LNCaP clone FGC (cell line): Measurements from ENCODE around the gene NRCAM.
"Not testable (repeated sequence)": the region's sequence is repeated elsewhere in the genome, so short reads cannot be mapped to it uniquely, and the experiment has no call there.

Experiments used
- DNase-seq: peaks from one replicate; pipeline ENCODE4 v3.0.0-alpha.2; 2011; ENCODE audit warnings: low read depth
- H3K4me3 ChIP-seq: 2 replicates; pipeline ENCODE4 v1.5.1; 2011; ENCODE audit warnings: mild to moderate bottlenecking, low read depth, low read length, control low read depth
- TF ChIP-seq, protein P1 (sequence below): IDR thresholded peaks from 2 replicates; pipeline ENCODE4 v1.5.1; 2012; ENCODE audit warnings: mild to moderate bottlenecking; ENCODE audit not compliant: control insufficient read depth, insufficient read depth; ENCODE audit errors: extremely low read depth

NRCAM gene

DNA sequence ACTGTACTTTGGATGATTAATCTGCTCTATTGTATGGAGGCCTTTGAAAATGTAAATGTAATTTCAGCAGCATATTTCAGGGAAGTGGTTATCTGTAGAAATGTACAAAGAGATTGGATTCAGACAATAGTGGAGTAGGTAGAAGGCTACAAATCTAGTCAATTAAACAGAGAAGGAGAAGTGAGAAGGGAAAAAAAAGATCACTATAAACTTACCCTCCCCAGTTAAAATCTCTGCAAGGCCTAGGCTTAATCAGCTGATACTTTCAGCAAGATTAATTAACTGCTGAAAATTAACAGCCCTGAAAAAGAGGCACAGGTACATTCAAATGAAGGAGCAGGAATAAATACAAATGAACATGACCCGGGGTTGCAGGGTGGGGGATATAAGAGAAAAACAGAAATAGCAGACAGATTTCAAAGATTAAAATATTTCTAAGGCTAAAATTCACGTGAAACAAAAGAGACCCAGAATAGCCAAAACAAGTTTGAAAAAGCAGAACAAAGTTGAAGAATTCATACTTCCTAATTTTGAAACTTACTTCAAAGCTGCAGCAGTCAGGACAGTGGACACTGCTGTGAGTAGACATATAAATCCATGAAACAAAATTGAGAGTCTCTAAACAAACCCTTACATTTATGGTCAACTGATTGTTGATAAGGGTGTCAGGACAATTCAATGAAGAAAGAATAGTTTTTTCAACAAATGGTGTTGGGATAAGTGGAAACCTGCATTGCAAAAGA, 96.0 kb downstream of the NRCAM start:
- no peak for DNase-seq
- TF ChIP-seq, protein P1, sequence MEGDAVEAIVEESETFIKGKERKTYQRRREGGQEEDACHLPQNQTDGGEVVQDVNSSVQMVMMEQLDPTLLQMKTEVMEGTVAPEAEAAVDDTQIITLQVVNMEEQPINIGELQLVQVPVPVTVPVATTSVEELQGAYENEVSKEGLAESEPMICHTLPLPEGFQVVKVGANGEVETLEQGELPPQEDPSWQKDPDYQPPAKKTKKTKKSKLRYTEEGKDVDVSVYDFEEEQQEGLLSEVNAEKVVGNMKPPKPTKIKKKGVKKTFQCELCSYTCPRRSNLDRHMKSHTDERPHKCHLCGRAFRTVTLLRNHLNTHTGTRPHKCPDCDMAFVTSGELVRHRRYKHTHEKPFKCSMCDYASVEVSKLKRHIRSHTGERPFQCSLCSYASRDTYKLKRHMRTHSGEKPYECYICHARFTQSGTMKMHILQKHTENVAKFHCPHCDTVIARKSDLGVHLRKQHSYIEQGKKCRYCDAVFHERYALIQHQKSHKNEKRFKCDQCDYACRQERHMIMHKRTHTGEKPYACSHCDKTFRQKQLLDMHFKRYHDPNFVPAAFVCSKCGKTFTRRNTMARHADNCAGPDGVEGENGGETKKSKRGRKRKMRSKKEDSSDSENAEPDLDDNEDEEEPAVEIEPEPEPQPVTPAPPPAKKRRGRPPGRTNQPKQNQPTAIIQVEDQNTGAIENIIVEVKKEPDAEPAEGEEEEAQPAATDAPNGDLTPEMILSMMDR, result no peak
- H3K4me3 ChIP-seq, result no peak overlapping the region

DNA sequence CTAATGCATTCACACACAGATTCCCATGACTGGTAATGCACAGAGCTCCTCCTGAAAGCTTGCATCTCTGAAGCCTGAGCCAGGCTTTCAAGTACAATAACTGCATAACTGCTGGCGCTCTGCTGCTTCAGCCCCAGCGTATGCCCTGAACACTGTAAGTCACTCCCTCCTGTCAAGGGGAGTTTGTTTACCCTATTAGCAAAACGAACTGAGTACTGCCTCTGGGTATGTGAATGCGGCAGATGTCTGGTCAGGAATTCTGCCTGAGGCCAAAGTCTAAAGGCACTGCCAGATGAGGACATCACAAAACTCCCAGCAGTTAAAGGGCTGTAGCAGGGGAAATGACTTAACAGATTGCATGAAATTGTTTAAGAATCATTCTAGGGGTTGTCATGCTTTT, 97.7 kb downstream of the NRCAM start:
- TF ChIP-seq, protein P1, result no peak
- no peak for DNase-seq
- H3K4me3 ChIP-seq, result no peak overlapping the region

DNA sequence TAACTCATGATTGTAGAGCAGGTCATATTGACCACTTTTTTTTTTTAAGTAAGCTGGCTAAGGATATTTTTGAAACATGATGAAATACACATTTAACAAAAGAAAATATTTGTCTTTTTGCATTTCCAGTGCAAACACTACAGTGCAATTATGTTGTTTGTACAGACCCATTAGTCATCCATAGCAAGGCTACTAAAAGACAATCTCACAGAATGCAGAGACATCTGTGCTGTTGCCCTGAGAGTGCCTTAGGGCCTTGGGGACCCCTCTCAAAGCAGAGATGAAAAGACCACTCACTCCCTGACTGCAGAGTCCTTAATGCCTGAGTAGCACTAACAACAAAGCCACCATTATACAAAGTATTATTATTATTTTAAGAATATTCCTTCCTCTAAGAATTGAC, 104.5 kb downstream of the NRCAM start:
- TF ChIP-seq, protein P1, result no peak
- DNase-seq, result no peak
- H3K4me3 ChIP-seq, result no peak overlapping the region

DNA sequence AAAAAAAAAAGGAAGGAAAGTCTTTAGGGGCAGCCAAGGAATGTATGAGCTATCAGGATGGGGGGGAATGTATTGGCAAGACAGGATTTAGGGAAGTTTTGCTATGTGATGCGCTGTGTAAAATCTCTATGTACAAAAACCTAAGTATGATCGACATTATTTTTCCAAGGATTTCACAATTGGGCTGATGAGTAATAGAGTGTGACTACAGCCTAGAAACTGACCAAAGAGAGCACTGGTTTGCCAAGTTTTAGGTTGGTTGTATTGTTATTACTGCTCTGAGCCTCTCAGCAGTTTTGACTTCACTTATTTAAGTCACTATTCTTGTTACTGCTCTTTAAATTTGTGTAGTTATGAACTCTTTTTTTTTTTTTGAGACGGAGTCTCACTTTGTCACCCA, 107.3 kb downstream of the NRCAM start:
- TF ChIP-seq, protein P1, result no peak
- DNase-seq, result no peak
- H3K4me3 ChIP-seq, result no peak overlapping the region

DNA sequence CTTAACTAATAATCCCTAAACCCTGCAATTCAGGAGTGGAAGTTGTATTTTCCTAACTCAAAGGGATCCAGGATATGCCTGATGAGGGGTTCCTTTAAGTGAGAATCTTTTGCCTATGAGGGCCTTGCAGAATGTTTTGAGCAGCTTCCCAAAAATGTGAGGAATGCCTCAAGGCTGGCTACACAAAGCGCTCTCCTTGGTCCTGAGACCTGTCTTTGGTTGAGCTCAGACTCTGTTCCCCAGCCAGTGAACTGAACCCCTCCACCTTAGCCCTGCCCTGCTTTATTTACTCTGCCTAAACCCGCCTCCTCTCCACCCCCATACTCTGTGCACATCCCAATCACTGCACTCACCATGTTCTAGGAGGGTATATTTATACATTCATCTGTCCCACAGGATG, 108.6 kb downstream of the NRCAM start:
- no peak for DNase-seq
- no peak overlapping the region for H3K4me3 ChIP-seq
- TF ChIP-seq, protein P1, result no peak

DNA sequence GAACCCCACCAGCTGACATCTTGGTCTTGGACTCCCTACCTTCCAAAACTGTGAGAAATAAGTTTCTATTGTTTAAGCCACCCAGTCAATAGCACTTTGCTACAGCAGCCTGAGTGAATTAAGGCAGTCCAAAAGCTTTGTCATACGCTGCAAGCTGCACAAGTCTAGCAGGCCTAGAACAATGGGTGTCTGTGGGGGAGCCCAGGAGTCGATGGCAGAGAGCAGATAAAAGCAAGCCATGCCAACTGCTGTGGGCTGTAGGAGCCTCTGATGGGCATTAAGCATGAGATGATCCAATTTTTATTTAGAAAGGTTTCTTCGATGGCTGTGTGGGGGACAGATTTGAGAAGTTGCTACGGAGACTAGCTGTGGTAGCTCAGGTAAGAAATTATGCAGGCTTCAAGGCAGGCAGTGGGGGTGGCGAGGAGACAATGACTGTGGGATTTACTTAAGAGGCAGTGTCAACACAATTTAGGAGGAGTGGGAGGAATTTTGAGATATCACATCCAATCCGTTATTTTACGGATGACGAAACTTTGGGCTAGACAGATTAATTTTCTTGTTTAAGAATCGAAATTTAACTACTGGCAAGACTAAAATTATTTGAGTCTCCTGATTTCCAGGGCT, 110.4 kb downstream of the NRCAM start:
- TF ChIP-seq, protein P1, result no peak
- H3K4me3 ChIP-seq, result no peak overlapping the region

DNA sequence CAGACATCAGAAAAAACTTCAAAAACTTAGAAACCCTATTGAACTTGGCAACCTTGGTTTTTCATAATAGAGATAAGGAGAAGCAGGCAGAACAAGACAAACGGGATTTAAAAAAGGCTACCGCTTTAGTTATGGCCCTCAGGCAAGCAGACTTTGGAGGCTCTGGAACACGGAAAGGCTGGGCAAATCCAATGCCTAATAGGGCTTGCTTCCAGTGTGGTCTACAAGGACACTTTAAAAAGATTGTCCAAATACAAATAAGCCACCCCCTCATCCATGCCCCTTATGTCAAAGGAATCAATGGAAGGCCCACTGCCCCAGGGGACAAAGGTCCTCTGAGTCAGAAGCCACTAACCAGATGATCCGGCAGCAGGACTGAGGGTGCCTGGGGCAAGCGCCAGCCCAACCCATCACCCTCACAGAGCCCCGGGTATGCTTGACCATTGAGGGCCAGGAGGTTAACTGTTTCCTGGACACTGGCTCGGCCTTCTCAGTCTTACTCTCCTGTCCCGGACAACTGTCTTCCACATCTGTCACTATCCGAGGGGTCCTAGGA, 115.3 kb downstream of the NRCAM start:
- peak; percentile 62 for DNase-seq
- TF ChIP-seq, protein P1, result no peak
- H3K4me3 ChIP-seq, result no peak overlapping the region

More for the DNA sequence above, 110.4 kb downstream of the NRCAM start:
- no peak for DNase-seq

DNA sequence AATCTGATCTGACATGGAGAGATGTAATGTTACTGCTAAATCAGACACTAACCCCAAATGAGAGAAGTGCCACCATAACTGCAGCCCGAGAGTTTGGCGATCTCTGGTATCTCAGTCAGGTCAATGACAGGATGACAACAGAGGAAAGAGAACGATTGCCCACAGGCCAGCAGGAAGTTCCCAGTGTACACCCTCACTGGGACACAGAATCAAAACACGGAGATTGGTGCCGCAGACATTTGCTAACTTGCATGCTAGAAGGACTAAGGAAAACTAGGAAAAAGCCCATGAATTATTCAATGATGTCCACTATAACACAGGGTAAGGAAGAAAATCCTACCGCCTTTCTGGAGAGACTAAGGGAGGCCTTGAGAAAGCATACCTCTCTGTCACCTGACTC, 115.8 kb downstream of the NRCAM start:
- not testable (repeated sequence) for DNase-seq, H3K4me3 ChIP-seq
